OCI-LY7 (cell line): Measurements from ENCODE around the gene FAAP100. TPM values are rescaled to one million over a fixed set of nuclear protein-coding genes. Genes with fewer than 3 reads are reported as not detected.
A peak's percentile ranks its signal among the peaks of the same experiment; 100 is the strongest.

ENCODE experiments used
- BruUV-seq: library from RNA; stranded (reverse); fragments of 400-500 nt; replicated peaks from 2 replicates; lab custom pipeline; 2021; lab: Mats Ljungman, UMichigan
- CTCF ChIA-PET: fragments of 300-600 bp; sonication (Branson Sonifier 250); formaldehyde crosslinking; loops from one replicate; lab custom pipeline; 2022; ENCODE audit warnings: antibody characterized with exemption; ENCODE audit not compliant: unreplicated experiment; lab: Charles Lee
- POLR2A ChIA-PET: fragments of 300-600 bp; sonication (Branson Sonifier 250); formaldehyde crosslinking; loops from one replicate; lab custom pipeline; 2022; ENCODE audit warnings: antibody characterized with exemption; lab: Charles Lee
- DNase-seq: peaks from one replicate; pipeline ENCODE4 v3.0.0-alpha.2; 2015; ENCODE audit warnings: low spot score
- H2AFZ ChIP-seq: fragments of 200-600 bp; sonication (generic), shearing (Covaris generic); 2 replicates; pipeline ENCODE4 v1.6.1; 2014; ENCODE audit warnings: mild to moderate bottlenecking, antibody characterized with exemption, low read length, moderate library complexity
- H3K27ac ChIP-seq: fragments of 200-600 bp; sonication (generic); 2 replicates; pipeline ENCODE4 v1.5.1; 2014; ENCODE audit warnings: mixed run types, low read depth, mild to moderate bottlenecking, moderate library complexity, low read length, inconsistent platforms; ENCODE audit not compliant: poor library complexity, severe bottlenecking
- H3K36me3 ChIP-seq: fragments of 200-600 bp; sonication (generic); 2 replicates; pipeline ENCODE4 v1.6.1; 2014; ENCODE audit warnings: mild to moderate bottlenecking, antibody characterized with exemption, low read length, moderate library complexity, mixed read lengths; ENCODE audit not compliant: insufficient read depth
- H3K4me1 ChIP-seq: fragments of 200-600 bp; sonication (generic); 2 replicates; pipeline ENCODE4 v1.5.1; 2014; ENCODE audit warnings: mild to moderate bottlenecking, low read length; ENCODE audit not compliant: insufficient read depth, poor library complexity, severe bottlenecking
- H3K4me2 ChIP-seq: fragments of 200-600 bp; sonication (generic); 2 replicates; pipeline ENCODE4 v1.6.1; 2014; ENCODE audit warnings: mild to moderate bottlenecking, low read length
- H3K4me3 ChIP-seq: fragments of 200-600 bp; sonication (generic); 2 replicates; pipeline ENCODE4 v1.5.1; 2014; ENCODE audit warnings: mild to moderate bottlenecking, low read depth, low read length; ENCODE audit not compliant: poor library complexity, severe bottlenecking
- H3K79me2 ChIP-seq: fragments of 200-600 bp; sonication (generic); 2 replicates; pipeline ENCODE4 v1.6.1; 2016; ENCODE audit warnings: low read depth, mild to moderate bottlenecking, low read length, moderate library complexity, mixed read lengths; ENCODE audit not compliant: insufficient read depth
- H3K9me2 ChIP-seq: fragments of 200-600 bp; sonication (generic); 2 replicates; pipeline ENCODE4 v1.6.1; 2016; ENCODE audit warnings: mild to moderate bottlenecking, low read length, mixed read lengths; ENCODE audit not compliant: insufficient read depth
- H3K9me3 ChIP-seq: fragments of 200-600 bp; sonication (generic); 2 replicates; pipeline ENCODE4 v1.6.1; 2014; ENCODE audit warnings: mild to moderate bottlenecking, mixed run types, low read length, mixed read lengths
- H4K20me1 ChIP-seq: fragments of 200-600 bp; sonication (generic); 2 replicates; pipeline ENCODE4 v1.6.1; 2014; ENCODE audit warnings: mild to moderate bottlenecking, antibody characterized with exemption, low read length, moderate library complexity, mixed read lengths; ENCODE audit not compliant: insufficient read depth
- CTCF ChIP-seq: fragments of 200-600 bp; sonication (generic); conservative IDR thresholded peaks from 2 replicates; pipeline ENCODE4 v1.5.1; 2014; ENCODE audit warnings: mild to moderate bottlenecking, antibody characterized with exemption, low read length, moderate library complexity, mixed read lengths
- EZH2phosphoT487 ChIP-seq: fragments of 200-600 bp; sonication (generic); IDR thresholded peaks from 2 replicates; pipeline ENCODE4 v1.6.1; 2018; ENCODE audit warnings: low read depth, borderline replicate concordance, mild to moderate bottlenecking, mixed run types, antibody characterized with exemption, low read length, moderate library complexity, mixed read lengths
- intact Hi-C: fragments of 100-400 bp; cut with micrococcal nuclease; formaldehyde crosslinking; loops from one replicate; pipeline ENCODE4 v1.10.0; 2022; ENCODE audit not compliant: unreplicated experiment
- total RNA-seq, 2 experiments: library from RNA; depleted of rRNA in 1 of 2; stranded (reverse); fragments of >200 nt in 1 of 2; shearing (Covaris generic) in 1 of 2; gene quantifications; 2 replicates each; pipeline ENCODE4 v1.2.3, GENCODE V29; 2014 to 2022

The FAAP100 gene
- total RNA-seq, 2 experiments from 2014 or later, result 65.2 to 74.2 TPM

GRCh38 chr17:81523402-81524038, 28.6 kb downstream of the FAAP100 start:
- CTCF ChIA-PET, result interaction anchor here (0.6 kb wide), 1 partner anchor 161 kb away, joined by 3 read pairs; no protein-coding TSS in a partner anchor

GRCh38 chr17:81522491-81523401, 29.4 kb downstream of the FAAP100 start:
- Histone ChIP-seq H3K4me2 (no peak overlapping the region), H3K36me3 (no peaks in the 10 kb centered on the region), H2AFZ (no peak overlapping the region), H3K9me2 (no peaks in the 10 kb centered on the region), H3K4me3 (no peak overlapping the region), H3K9me3 (no peaks in the 10 kb centered on the region), H3K79me2 (no peaks in the 10 kb centered on the region), H3K27ac (no peak overlapping the region), H3K4me1 (peaks cover 27% of the 10 kb centered on the region), H4K20me1 (no peaks in the 10 kb centered on the region)
- CTCF ChIA-PET, result interaction anchor here (0.6 kb wide), 1 partner anchor 14 kb away, joined by 3 read pairs; no protein-coding TSS in a partner anchor
- TF ChIP-seq CTCF (peak; percentile 67), EZH2phosphoT487 (no peak)
- POLR2A ChIA-PET, result interaction anchor here (0.6 kb wide), 1 partner anchor 115 kb away, joined by 3 read pairs; no protein-coding TSS in a partner anchor
- intact Hi-C loops, result no loop called here
- DNase-seq, result peak; percentile 62
- no TSS peak for BruUV-seq

More at GRCh38 chr17:81523402-81524038, 28.6 kb downstream of the FAAP100 start:
- TF ChIP-seq CTCF, result no peak
- no peak for TF ChIP-seq EZH2phosphoT487
- POLR2A ChIA-PET, result interaction anchor here (0.6 kb wide), 1 partner anchor 114 kb away, joined by 3 read pairs; no protein-coding TSS in a partner anchor
- BruUV-seq, result no TSS peak
- Histone ChIP-seq H4K20me1 (no peaks in the 10 kb centered on the region), H3K27ac (no peak overlapping the region), H3K9me3 (no peaks in the 10 kb centered on the region), H3K36me3 (no peaks in the 10 kb centered on the region), H3K9me2 (no peaks in the 10 kb centered on the region), H2AFZ (no peak overlapping the region), H3K4me3 (no peak overlapping the region), H3K4me1 (peaks cover 19% of the 10 kb centered on the region), H3K4me2 (no peak overlapping the region), H3K79me2 (no peaks in the 10 kb centered on the region)
- no peak for DNase-seq
- intact Hi-C loops, result no loop called here
